Kidney (tissue), 14 donors: ENCODE results near the gene PFDN6. TPM values are rescaled to one million over a fixed set of nuclear protein-coding genes. Genes with fewer than 3 reads are reported as not detected.

Experiments
- DNase-seq, 5 donors: peaks; one replicate each; pipeline ENCODE4 v3.0.0-alpha.2; 2013 to 2020
- FAIRE-seq: peaks from 2 replicates; lab custom pipeline; 2012; peaks lifted over from hg19 to GRCh38; lab: Jason Lieb, UNC
- H3K27ac ChIP-seq, 2 donors: one replicate each; pipeline ENCODE4 v1.7.0; 2013; ENCODE audit warnings: low read depth in 2 of 2, low read length in 2 of 2, inconsistent platforms in 1 of 2
- H3K27me3 ChIP-seq: one replicate; pipeline ENCODE4 v1.7.1; 2013; ENCODE audit warnings: low read length, inconsistent platforms; ENCODE audit not compliant: control insufficient read depth, insufficient read depth
- H3K36me3 ChIP-seq, 3 donors: one replicate each; pipeline versions ENCODE4 v1.7.0 to v1.7.1; 2013; ENCODE audit warnings: low read length in 3 of 3, control low read depth in 1 of 3, inconsistent platforms in 1 of 3; ENCODE audit not compliant: insufficient read depth in 3 of 3, control insufficient read depth in 2 of 3
- H3K4me1 ChIP-seq, 3 donors: one replicate each; pipeline versions ENCODE4 v1.7.0 to v1.7.1; 2013; ENCODE audit warnings: low read length in 3 of 3, inconsistent platforms in 1 of 3, low read depth in 1 of 3; ENCODE audit not compliant: control insufficient read depth in 2 of 3, insufficient read depth in 2 of 3
- H3K4me3 ChIP-seq, 3 donors: one replicate each; pipeline versions ENCODE4 v1.7.0 to v1.8.1; 2013; ENCODE audit warnings: low read length in 3 of 3, control low read depth in 1 of 3, inconsistent platforms in 1 of 3
- H3K9ac ChIP-seq, 3 donors: one replicate each; pipeline versions ENCODE4 v1.7.0 to v1.7.1; 2013; ENCODE audit warnings: low read length in 3 of 3, control low read depth in 1 of 3, inconsistent platforms in 1 of 3
- H3K9me3 ChIP-seq, 3 donors: one replicate each; pipeline versions ENCODE4 v1.7.0 to v1.7.1; 2013; ENCODE audit warnings: low read length in 3 of 3, control low read depth in 1 of 3, inconsistent platforms in 1 of 3; ENCODE audit not compliant: control insufficient read depth in 2 of 3, insufficient read depth in 1 of 3
- intact Hi-C: fragments of 100-400 bp; cut with DNase I; formaldehyde crosslinking; loops from one replicate; pipeline ENCODE4 v1.11.1; 2022
- microRNA-seq: library from miRNA; unstranded; fragments of <30 nt; microRNA quantifications from one replicate; pipeline ENCODE4 v1.2.0, GENCODE V29; 2020
- polyA plus RNA-seq: library from polyadenylated mRNA; stranded (reverse); fragments of 350-450 nt; fragmentation: Illumina TruSeq; extraction: RNeasy Lipid Tissue Mini Kit (QIAGEN cat#74804); gene quantifications from one replicate; pipeline ENCODE4 v1.2.3, GENCODE V29; 2014; ENCODE audit warnings: low read depth, low replicate concordance; ENCODE audit not compliant: insufficient read depth
- total RNA-seq: library from RNA; stranded (reverse); fragmentation: NEBNext Ultra II Directional; extraction: Animal tissue kit (Norgen Biotek cat#: 25700); gene quantifications from one replicate; pipeline ENCODE4 v1.2.1, GENCODE V29; 2021
- TF ChIP-seq, protein P1 (sequence below): IDR thresholded peaks from 3 replicates; pipeline ENCODE4 v1.5.1; 2012; ENCODE audit warnings: mild to moderate bottlenecking, moderate library complexity, borderline replicate concordance; ENCODE audit not compliant: insufficient read depth; ENCODE audit errors: extremely low read depth
- donor health status: control.
- donor health status: control.
- donor health status: control.
- donor health status: control.
- donor health status: control.
- donor health status: DM: yes; HTN: yes; CAD: no.
- donor health status: Normal renal cell carcinoma (clear cell type).

PFDN6 gene
- total and polyA plus RNA-seq, 2 donors from 2014 or later, result 46.8 to 159 TPM

- intact Hi-C loops, result no loop called here
- Histone ChIP-seq H3K9ac (no peak overlapping the region), H3K36me3 (no peaks in the 10 kb centered on the region), H3K4me1 (no peaks in the 10 kb centered on the region), H3K27me3 (no peaks in the 10 kb centered on the region), H3K9me3 (no peaks in the 10 kb centered on the region), H3K27ac (no peak overlapping the region), H3K4me3 (no peak overlapping the region)
- DNase-seq (no peak), FAIRE-seq (no peak)
- TF ChIP-seq, protein P1, sequence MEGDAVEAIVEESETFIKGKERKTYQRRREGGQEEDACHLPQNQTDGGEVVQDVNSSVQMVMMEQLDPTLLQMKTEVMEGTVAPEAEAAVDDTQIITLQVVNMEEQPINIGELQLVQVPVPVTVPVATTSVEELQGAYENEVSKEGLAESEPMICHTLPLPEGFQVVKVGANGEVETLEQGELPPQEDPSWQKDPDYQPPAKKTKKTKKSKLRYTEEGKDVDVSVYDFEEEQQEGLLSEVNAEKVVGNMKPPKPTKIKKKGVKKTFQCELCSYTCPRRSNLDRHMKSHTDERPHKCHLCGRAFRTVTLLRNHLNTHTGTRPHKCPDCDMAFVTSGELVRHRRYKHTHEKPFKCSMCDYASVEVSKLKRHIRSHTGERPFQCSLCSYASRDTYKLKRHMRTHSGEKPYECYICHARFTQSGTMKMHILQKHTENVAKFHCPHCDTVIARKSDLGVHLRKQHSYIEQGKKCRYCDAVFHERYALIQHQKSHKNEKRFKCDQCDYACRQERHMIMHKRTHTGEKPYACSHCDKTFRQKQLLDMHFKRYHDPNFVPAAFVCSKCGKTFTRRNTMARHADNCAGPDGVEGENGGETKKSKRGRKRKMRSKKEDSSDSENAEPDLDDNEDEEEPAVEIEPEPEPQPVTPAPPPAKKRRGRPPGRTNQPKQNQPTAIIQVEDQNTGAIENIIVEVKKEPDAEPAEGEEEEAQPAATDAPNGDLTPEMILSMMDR, result no peak
These were observed 49.8 kb downstream of the PFDN6 start for GRCh38 chr6:33339193-33339592.

Small RNA genes within 50 kb of the gene (microRNA-seq; reads per million reads assigned to microRNA genes)
- gene MIR6834 (not detected), gene MIR6873 (not detected)

Other genes starting within 250 kb of the PFDN6 start
- gene HLA-DPA1, start 216.0 kb upstream of the PFDN6 start, total RNA-seq, result 200 TPM
- 154 TPM for gene HLA-DPA1, start 216.0 kb upstream of the PFDN6 start, polyA plus RNA-seq
- gene HLA-DPB1, start 213.6 kb upstream of the PFDN6 start, total RNA-seq, result 181 TPM
- 141 TPM for gene HLA-DPB1, start 213.6 kb upstream of the PFDN6 start, polyA plus RNA-seq
- gene COL11A2, start 97.1 kb upstream of the PFDN6 start, total RNA-seq, result 0.85 TPM
- 2.3 TPM for gene COL11A2, start 97.1 kb upstream of the PFDN6 start, polyA plus RNA-seq
- 52.2 TPM for gene RXRB, start 88.9 kb upstream of the PFDN6 start, total RNA-seq
- 35.7 TPM for gene RXRB, start 88.9 kb upstream of the PFDN6 start, polyA plus RNA-seq
- 83.3 TPM for gene SLC39A7, start 88.7 kb upstream of the PFDN6 start, total RNA-seq
- gene SLC39A7, start 88.7 kb upstream of the PFDN6 start, polyA plus RNA-seq, result 118 TPM
- 26.6 TPM for gene HSD17B8, start 84.9 kb upstream of the PFDN6 start, total RNA-seq
- 83.0 TPM for gene HSD17B8, start 84.9 kb upstream of the PFDN6 start, polyA plus RNA-seq
- 47.2 TPM for gene RING1, start 81.1 kb upstream of the PFDN6 start, total RNA-seq
- gene RING1, start 81.1 kb upstream of the PFDN6 start, polyA plus RNA-seq, result 48.6 TPM
- 64.4 TPM for gene VPS52, start 17.7 kb upstream of the PFDN6 start, total RNA-seq
- 35.8 TPM for gene VPS52, start 17.7 kb upstream of the PFDN6 start, polyA plus RNA-seq
- 1,706 TPM for gene RPS18, start 17.5 kb upstream of the PFDN6 start, total RNA-seq
- gene RPS18, start 17.5 kb upstream of the PFDN6 start, polyA plus RNA-seq, result 2,618 TPM
- gene B3GALT4, start 12.5 kb upstream of the PFDN6 start, total RNA-seq, result 20.2 TPM
- gene B3GALT4, start 12.5 kb upstream of the PFDN6 start, polyA plus RNA-seq, result 14.0 TPM
- gene WDR46, start 362 bp upstream of the PFDN6 start, total RNA-seq, result 40.3 TPM
- 46.5 TPM for gene WDR46, start 362 bp upstream of the PFDN6 start, polyA plus RNA-seq
- gene RGL2, start 9.3 kb downstream of the PFDN6 start, total RNA-seq, result 92.4 TPM
- gene RGL2, start 9.3 kb downstream of the PFDN6 start, polyA plus RNA-seq, result 56.2 TPM
- gene TAPBP, start 24.5 kb downstream of the PFDN6 start, total RNA-seq, result 217 TPM
- 53.5 TPM for gene TAPBP, start 24.5 kb downstream of the PFDN6 start, polyA plus RNA-seq
- gene ZBTB22, start 28.1 kb downstream of the PFDN6 start, total RNA-seq, result 22.9 TPM
- 16.3 TPM for gene ZBTB22, start 28.1 kb downstream of the PFDN6 start, polyA plus RNA-seq
- gene DAXX, start 33.4 kb downstream of the PFDN6 start, total RNA-seq, result 35.5 TPM
- gene DAXX, start 33.4 kb downstream of the PFDN6 start, polyA plus RNA-seq, result 23.7 TPM
- 2.3 TPM for gene KIFC1, start 102.2 kb downstream of the PFDN6 start, total RNA-seq
- gene KIFC1, start 102.2 kb downstream of the PFDN6 start, polyA plus RNA-seq, result not detected
- gene PHF1, start 121.4 kb downstream of the PFDN6 start, total RNA-seq, result 63.8 TPM
- gene PHF1, start 121.4 kb downstream of the PFDN6 start, polyA plus RNA-seq, result 87.6 TPM
- 163 TPM for gene CUTA, start 128.5 kb downstream of the PFDN6 start, total RNA-seq
- gene CUTA, start 128.5 kb downstream of the PFDN6 start, polyA plus RNA-seq, result 433 TPM
- gene SYNGAP1, start 130.5 kb downstream of the PFDN6 start, total RNA-seq, result 17.8 TPM
- 2.7 TPM for gene SYNGAP1, start 130.5 kb downstream of the PFDN6 start, polyA plus RNA-seq
- 11.5 TPM for gene ZBTB9, start 165.0 kb downstream of the PFDN6 start, total RNA-seq
- gene ZBTB9, start 165.0 kb downstream of the PFDN6 start, polyA plus RNA-seq, result 6.4 TPM